DMS153 treated with DMSO at 0.1 percent for 48 hours (cell line): Measurements from ENCODE around the gene CDK10.
A peak's percentile ranks its signal among the peaks of the same experiment; 100 is the strongest.
"Not testable (repeated sequence)": the region's sequence is repeated elsewhere in the genome, so short reads cannot be mapped to it uniquely, and the experiment has no call there.

Source experiments
- DNase-seq: peaks from one replicate; lab custom pipeline; 2025; ENCODE audit not compliant: unreplicated experiment; lab: John Stamatoyannopoulos, UW

CDK10 gene

GRCh38 chr16:89686520-89687091, at the start of gene CDK10:
Gene CDK10, plus strand, starts transcription at chr16:89686689. Its CDS starts 22 bp downstream, at chr16:89686711.
- peak; percentile 82 for DNase-seq

DNA sequence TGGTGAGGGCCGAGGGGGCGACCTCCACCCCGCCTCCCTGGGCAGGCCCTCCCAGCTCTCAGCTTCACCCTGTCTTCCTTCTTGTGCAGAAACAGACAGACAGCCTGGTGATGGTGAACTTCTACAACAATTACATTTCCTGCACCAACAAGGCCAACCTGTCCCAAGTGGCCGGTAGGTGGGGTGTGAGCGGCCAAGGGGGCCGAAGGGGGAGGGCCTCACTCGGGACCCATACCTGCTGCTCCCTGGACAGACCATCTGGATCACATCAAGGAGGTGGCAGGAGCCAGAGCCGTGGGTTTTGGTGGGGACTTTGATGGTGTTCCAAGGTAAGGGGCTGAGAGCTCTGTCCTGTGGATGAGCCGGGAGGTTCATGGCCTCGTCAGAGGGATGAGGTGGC, 49.1 kb upstream of the CDK10 start:
- DNase-seq = no peak

- DNase-seq = no peak
Observed at GRCh38 chr16:89638455-89638854, 48.0 kb upstream of the CDK10 start.

- DNase-seq = no peak
Observed at GRCh38 chr16:89639385-89639784, 47.1 kb upstream of the CDK10 start.

DNA sequence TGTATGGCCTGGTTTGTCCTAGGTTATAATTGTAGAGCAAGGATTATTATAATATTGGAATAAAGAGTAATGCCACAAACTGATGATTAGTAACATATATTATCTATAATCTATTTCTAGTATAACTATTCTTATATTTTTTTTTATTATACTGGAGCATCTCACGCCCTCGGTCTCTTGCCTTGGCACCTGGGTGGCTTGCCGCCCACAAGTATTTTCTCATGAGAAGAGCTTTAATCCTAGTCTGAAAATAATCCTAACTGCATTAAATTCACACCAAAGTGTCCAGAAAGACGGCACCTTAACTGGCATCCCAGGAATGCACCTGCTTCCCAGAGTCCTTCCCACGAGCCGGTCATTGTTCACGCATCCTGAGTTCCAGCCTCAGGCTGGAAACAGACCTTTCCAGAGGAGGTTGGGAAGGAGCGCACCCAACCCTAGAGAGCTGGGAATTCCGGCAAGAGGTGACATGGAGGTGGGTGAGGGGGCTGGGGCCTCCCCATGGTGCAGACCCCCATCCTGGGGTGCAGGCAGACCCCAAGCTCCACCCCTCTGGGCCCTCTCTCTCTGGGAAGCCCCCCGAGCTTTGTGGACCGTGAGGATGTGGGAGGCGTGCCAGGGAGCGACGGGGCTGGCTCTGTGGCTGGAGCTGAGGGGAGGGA, 44.9 kb upstream of the CDK10 start:
- DNase-seq = no peak

- no peak for DNase-seq
Observed at GRCh38 chr16:89642574-89642973, 43.9 kb upstream of the CDK10 start.

DNA sequence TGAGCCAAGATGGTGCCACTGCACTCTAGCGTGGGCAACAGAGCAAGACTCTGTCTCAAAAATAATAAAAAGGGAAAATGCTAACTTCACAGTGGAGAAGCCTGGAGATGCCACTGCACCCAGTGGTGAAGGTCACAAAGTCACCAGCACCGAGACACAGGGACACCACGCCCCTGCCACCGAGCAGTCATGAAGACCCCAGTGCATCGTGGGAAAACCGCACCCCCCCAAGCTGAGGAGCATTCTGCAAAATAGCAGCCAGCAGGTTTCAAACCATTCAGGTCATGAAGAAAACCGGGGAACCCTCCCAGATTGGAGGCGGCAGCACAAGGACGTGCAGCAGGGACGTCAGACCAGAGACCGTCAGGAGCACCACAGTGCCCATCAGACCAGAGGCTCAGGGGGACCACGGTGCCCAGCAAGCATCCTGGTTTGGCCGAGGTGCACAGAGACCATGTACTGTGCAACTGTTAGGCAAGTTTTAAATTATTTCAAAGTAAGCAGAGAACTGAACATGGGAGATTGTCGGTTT, 42.7 kb upstream of the CDK10 start:
- no peak for DNase-seq

DNA sequence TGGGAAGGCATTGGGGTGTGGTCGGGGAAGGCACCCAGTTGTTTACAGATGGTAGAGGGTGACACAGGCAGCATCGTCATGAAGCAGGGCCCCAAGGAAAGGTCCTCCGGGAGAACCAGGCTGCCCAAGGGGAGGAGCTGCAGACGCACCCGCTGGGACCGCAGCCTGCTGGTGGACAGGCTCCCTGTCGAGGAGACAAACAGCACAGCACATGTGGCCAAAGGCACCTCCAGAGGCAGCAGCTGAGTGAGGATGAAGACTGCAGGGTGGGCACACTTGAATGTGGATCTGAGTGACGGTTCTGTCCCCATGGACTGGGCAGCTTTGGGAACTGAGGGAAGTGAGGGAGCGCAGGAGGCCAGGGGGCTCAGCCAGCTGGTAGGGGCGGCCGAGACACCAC, 41.4 kb upstream of the CDK10 start:
- no peak for DNase-seq

- DNase-seq = no peak
Observed at GRCh38 chr16:89646270-89646669, 40.2 kb upstream of the CDK10 start.

- no peak for DNase-seq
Observed at GRCh38 chr16:89646906-89647305, 39.6 kb upstream of the CDK10 start.

DNA sequence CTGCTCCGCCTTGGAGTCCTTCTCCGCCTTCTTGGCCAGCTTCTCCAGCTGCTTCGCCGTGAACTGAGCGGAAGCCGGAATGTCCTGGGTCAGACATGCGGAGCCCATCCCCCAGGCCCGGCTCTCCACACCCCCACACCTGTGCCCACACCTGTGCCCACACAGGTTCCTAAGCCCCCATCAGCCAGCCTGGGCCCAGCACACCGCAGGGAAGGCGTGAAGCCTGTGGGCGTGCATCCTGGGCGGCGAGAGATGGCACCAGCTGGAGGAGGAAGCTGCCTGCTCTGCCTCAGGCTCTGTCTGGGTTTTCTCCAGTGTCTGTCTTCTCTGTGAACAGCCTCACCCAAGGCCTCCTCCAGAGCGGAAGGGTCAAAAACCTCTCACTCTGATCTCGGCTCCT, 34.9 kb upstream of the CDK10 start:
- DNase-seq = no peak

DNA sequence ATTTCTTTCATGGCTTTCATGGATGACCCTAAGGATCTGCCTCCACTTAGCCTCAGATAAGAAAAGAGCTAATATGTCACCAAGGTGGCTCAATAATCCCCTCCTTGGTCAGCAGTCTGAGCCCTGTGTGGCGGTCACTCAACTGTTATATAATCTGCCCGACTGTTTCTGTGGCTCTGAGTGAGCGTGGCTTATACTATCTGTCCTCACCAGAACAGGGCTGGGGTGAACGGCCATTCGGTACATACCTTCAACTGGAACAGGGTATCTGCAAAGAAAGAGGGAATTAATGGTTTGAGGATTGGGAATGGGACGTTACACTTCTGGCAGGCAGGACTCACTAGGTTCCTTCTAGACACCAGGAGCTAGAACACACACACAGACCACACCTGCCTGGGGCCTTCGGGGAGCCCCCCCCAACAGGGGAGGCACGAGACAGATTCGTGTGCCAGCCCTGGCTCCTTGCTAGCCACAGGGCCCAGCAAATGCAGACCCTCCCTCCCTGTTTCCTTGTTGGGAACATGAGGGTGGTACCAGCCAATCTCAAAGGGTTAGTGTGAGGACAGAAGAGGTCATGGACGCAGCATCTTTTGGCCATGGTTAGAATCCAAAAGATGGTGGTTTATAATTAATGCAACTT, 32.7 kb upstream of the CDK10 start:
- DNase-seq = no peak

- no peak for DNase-seq
Observed at GRCh38 chr16:89655062-89655643, 31.3 kb upstream of the CDK10 start.

DNA sequence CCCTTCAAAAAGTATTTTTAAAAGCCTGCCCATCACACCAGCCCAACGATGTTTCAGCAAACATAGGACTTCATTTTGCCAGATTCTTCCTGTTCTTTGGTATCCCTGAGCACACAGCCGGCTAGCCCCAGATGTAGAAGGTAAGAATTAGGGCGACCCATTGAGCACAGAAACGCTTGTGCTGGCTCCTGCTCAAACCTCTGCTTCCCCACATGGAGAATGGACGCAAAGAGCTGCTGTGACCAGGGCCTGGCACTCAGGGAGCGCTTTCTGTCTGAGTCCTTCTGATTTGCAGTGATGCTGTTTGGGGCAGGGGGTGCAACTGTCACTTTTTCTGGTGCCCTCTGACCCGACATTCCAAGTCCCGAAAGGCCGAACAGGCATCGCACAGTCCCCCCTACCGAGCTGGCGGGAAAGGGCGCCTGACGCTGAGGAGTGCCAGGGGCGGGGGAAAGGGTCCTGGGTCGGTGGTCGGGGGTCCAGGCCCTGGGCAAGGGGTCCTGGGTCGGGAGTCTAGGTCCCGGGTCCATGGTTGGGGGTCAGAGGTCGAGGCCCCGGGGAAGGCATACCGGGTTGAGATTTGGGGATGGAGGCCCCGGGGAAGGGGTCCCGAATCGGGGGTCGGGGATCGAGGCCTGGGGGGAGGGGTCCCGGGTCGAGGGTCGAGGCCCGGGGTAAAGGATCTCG, 29.9 kb upstream of the CDK10 start:
- no peak for DNase-seq

DNA sequence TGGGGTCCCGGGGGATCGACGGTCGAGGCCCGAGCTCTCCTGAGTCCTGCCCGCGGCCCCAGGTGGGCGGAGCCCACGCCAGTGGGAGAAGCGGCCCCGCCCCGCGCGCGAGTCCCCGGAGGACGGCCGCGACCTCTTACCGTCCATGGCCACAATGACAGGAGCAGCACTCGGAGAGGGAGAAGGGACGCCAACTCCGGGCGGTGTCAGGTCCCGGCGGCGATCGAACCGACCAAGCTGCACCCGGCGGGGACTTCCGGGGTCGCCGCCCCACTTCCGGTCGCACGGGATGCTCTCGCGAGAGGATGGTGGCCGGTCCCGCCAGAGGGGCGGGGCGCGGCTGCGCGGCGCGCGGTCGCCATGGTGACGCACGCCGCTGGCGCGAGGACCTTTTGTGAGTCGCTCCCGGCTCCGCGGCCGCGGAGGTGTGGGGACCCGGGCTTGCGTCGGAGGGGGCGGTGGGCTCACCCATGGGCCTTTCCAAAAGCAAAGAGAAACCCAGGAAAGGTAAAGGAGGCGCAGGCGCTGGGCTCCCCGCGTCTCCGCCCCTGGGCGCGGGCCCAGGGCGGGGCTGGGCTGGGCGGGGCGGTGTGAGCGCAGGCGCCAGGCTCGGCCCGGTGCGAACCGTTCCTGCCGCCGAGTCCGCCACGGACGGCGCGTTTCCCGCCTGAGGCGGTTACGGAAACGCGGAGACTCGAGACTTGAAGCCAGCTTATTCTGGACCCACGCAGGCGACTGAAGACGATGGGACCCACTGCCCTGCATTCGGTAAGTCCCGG, 28.9 kb upstream of the CDK10 start, which contains the start of the genes CHMP1A and SPATA33:
CHMP1A (minus strand) TSS at position 267 of the 779 bp plus-strand sequence; CDS start at position 147, 120 bp downstream.
SPATA33 (plus strand) TSS at position 395 of the 779 bp plus-strand sequence; CDS start at position 471, 76 bp downstream.
- DNase-seq = peak; percentile 67

GRCh38 chr16:89658221-89658879, 28.1 kb upstream of the CDK10 start:
- DNase-seq = no peak

- no peak for DNase-seq
Observed at GRCh38 chr16:89660146-89660545, 26.3 kb upstream of the CDK10 start.

DNA sequence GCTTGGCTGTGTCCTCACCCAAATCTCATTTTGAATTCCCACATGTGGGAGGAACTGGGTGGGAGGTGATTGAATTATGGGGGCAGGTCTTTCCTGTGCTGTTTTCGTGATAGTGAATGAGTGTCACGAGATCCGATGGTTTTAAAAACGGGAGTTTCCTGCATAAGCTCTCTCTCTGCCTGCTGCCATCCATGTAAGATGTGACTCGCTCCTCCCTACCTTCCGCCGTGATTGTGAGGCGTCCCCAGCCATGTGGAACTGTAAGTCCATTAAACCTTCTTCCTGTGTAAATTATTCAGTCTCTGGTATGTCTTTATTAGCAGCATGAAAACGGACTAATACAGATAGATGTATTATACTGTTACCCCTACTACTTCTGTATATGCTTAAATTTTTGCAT, 25.3 kb upstream of the CDK10 start:
- DNase-seq = no peak

DNA sequence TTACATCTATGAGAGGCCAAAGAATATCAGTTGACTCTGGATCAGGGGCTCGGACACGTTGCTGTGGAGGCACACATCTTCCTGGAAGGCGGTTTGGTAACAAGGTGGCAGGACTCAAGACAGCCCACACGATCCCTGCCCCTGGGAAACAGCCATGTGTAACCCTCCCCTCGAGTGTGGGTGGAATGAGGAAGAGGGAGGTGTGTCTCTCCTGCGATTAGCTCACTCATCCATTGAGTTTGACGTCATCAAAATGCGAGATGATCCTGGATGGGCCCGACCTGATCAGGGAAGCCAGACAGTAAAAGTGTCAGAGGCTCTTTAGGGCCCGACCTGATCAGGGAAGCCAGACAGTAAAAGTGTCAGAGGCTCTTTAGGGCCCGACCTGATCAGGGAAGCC, 22.3 kb upstream of the CDK10 start:
- not testable (repeated sequence) for DNase-seq

DNA sequence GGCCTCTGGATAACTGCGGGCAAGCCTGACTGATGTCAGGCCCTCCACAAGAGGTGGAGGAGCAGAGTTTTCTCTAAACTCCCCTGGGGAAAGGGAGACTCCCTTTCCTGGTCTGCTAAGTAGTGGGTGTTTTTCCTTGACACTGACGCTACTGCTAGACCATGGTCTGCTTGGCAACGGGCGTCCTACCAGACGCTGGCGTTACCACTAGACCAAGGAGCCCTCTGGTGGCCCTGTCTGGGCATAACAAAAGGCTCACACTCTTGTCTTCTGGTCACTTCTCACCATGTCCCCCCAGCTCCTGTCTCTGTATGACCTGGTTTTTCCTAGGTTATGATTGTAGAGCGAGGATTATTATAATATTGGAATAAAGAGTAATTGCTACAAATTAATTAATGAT, 19.5 kb upstream of the CDK10 start:
- not testable (repeated sequence) for DNase-seq
